ENCODE data around the gene RAB3A.
"Not testable (repeated sequence)": the region's sequence is repeated elsewhere in the genome, so short reads cannot be mapped to it uniquely, and the experiment has no call there.

The RAB3A gene

GRCh38 chr19:18223860-18224524 is 20.1 kb upstream of the RAB3A start:
- FAIRE-seq = no peak

DNA sequence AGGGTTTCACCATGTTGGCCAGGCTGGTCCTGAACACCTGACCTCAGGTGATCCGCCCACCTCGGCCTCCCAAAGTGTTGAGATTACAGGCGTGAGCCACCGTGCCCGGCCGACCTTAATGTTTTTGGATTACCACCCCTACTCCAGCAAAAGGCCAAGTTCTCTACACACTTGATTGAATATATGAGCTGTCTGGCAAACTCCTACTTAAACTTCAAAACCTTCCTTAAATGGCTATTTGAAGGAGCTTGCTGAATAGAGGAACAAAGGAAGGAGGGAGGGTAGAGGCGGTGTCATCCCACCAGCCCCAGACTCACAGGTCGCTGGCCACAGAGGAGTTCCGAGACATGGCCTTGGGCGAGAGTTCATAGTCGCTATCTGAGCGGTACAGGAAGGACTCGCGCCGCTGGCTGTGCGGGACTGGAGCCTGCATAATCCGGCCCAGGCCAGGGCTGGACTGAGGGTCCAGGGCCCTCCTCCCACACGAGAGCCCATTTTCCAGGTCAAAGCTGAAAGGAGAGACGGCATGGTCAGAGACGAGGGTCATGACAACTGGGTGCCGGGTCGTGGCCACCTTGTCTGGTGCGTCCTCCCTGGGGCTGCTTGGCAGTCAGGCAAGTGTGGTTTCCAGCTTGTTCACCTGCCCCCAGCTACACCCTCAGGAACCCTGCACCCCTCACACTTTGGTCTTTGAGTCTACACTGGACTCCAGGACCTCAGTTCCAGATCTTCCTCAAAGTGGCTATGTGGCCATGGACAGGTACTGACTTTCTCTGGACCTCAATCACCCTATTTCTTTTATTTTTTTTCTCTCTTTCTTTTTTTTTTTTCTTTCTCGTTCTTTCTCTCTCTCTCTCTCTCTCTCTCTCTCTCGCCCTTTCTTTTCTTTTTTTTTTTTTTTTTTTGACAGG is 18.2 kb upstream of the RAB3A start:
- FAIRE-seq = no peak

- FAIRE-seq = no peak
Measured at GRCh38 chr19:18220632-18221275, 16.9 kb upstream of the RAB3A start.

- FAIRE-seq = no peak
Measured at GRCh38 chr19:18219911-18220631, 16.2 kb upstream of the RAB3A start.

DNA sequence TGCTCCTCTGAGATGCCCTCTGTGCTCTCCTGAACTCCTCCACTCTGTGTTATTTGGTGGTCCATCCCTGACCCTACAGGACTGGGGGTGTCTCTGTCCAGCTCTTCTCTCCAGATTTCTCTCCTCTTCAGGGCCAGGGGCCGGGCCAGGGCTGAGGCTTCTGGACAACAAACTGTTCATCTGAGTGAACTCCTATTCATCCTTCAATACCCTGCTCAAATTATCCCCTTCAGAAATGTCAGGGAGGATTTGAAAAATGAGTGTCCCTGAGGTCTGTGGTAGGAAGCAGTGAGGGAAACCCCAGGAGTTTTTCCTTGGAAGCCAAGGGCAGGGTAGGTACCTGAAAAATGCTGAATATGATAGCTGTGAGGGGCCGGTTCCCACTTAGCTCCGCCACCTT is 14.8 kb upstream of the RAB3A start:
- FAIRE-seq = no peak

- no peak for FAIRE-seq
Measured at GRCh38 chr19:18218159-18218558, 14.3 kb upstream of the RAB3A start.

GRCh38 chr19:18216789-18217188 is 12.9 kb upstream of the RAB3A start:
- no peak for FAIRE-seq

DNA sequence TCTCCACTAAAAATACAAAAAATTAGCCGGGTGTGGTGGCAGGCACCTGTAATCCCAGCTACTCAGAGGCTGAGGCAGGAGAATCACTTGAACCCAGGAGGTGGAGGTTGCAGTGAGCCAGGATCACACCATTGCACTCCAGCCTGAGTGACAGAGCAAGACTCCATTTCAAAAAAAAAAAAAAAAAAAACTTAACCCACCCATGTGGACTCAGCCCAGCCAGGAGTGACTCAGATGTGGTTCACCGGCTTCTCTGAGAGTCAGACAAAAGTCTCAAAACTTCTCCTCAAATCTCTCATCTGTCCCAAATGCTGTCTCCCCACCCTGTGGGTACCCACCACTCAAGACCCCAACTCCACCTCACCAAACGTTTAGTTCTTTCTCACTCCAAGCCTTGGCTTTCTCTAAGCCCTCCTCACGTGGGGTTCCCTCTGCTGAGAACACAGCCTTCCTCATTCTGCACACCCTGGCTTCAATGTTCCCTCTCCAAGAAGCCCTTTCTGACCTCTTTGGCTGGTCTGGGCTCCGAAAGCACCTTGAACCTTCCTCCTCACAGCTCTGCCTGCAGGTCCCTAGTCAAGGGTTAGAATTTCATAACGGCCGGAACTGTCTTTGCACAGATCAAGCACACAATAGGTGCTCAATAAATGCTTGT is 11.1 kb upstream of the RAB3A start:
- no peak for FAIRE-seq

GRCh38 chr19:18211683-18212082 is 7.8 kb upstream of the RAB3A start:
- no peak for FAIRE-seq

DNA sequence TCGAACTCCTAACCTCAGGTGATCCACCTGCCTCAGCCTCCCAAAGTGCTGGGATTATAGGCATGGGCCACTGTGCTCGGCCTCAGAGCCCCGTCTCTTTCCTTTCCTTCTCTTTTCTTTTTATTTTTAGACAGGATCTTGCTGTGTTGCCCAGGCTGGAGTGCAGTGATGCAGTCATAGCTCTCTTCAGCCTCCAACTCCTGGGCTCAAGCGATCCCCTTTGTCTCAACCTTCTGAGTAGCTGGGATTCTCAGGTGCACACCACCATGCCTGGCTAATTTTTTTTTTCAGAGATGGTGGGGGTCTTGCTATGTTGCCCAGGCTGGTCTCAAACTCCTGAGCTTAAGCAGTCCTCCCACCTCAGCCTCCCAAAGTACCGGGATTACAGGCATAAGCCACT is 6.1 kb upstream of the RAB3A start:
- FAIRE-seq = not testable (repeated sequence)

DNA sequence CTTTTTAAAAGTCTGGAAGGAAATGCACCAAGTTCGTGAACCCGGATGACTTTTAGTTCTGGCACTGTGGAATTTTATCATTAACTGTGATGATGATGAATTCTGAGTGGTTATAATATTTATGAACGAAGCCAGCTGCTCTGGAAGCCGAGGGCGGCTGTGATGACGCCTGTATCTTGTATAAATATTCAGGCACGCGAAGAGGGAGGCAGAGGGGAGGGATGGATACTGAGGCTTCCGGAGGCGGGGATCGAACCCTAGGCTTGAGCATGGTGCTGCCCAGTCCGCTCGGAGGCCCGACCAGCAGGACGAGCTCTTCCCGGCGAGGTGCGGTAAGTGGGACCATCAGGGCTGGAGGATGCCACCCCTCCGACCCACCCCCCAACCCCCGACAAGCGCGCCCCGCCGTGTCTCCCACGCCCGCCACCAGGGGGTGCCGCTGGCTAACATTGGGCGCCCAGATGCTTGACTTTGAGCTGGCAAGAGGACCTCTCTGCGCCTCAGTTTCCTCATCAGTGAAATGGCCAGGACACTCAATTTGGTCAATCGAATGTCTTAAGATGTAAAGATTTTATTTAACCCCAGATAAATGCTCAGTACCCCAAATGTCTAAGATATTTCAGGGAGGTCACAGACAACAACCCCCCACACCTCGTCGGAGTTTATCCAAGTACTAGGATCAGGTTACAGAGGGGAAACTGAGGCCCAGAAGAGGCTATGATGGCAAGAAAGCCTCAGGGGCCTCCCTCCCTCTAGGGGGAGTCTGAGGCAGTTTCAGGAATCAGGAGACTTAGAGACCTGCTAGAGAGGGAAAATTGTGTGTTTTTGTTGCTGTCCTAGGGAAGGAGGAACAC is 4.5 kb upstream of the RAB3A start:
- FAIRE-seq = no peak

DNA sequence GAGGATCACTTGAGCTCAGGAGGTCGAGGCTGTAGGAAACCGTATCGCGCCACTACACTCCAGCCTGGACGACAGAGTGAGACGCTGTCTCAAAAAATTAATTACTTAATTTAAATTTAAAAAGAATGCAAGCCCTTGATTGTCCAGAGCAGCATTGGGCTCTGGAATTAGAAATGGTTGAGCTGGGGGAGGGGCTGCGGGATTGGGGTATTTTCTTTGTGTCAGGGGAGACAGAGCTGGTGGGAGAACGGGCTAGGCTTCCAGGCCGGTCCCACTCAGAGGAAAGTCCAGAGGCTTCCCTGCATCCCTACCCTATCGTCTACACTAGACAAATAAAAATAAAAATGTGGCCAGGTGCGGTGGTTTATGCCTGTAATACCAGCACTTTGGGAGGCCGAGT is 2.2 kb upstream of the RAB3A start:
- FAIRE-seq = no peak

- FAIRE-seq = no peak
Measured at GRCh38 chr19:18205200-18205892, 1.5 kb upstream of the RAB3A start.

- FAIRE-seq = no peak
Measured at GRCh38 chr19:18204394-18205199, 755 bp upstream of the RAB3A start.

- no peak for FAIRE-seq
Measured at GRCh38 chr19:18203408-18203862, 407 bp downstream of the RAB3A start.

DNA sequence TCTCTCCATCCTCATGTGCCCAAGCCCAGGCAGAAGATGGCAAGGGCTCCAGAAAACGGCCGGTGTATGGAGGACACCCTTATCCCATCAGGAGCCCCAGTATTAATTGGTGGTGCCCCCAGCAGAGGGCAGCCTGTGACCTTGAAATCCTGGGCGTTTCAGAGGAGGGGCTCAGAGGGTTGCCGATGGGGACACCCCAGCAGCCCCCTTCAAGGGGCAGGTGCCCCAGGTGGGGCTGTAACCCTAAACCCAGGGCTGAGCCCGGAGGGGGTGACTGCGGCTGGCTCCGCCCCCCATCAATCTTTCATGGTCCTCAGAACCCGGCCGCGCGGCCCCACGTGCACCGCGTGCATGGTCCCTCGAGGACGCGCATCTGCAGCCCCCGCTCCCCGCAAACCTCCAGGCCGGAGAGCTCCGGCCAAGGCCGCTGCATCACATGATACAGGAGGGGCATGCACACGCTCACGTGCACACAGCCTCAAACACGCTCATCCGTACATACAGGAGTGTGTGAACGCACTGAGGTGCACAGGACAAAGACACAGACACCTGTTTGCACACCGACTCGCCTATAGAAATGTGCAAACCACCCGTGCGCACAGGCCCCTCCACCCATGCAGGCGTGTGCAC is 949 bp downstream of the RAB3A start:
- no peak for FAIRE-seq

DNA sequence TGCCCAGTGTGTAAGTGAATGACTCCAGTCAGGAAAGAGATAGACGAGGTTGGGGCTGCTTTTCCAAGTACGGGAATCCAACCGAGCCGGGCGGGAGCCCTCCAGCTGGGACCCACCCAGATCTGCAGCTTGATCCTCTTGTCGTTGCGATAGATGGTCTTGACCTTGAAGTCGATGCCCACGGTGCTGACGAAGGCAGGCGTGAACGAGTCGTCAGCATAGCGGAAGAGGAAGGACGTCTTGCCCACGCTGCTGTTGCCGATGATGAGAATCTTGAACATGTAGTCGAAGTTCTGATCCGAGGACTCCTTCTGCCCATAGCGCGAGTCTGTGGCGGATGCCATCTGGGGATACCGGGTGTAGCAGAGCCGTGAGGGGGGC is 1.5 kb downstream of the RAB3A start:
- no peak for FAIRE-seq

GRCh38 chr19:18198374-18198773 is 5.5 kb downstream of the RAB3A start:
- FAIRE-seq = no peak

DNA sequence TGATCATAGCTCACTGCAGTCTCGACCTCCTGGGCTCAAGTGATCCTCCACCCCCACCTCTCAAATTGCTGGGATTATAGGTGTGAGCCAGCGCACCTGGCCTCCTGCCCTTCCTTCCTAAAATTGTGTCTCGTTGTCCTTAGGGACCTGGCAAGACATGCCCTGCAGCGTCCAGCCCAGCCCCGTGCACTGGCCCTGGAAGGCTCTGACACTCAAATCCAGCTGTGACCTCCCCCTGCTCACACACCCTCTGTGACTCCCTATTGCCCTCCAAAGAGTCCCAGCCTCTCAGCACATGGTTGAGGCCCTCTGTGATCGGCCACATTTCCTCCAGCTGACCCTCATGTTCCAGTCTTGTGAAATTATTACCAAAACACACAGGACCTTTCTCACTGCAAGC is 5.9 kb downstream of the RAB3A start:
- FAIRE-seq = no peak
